Endothelial cell of umbilical vein (primary cell): Measurements from ENCODE around the gene RPS15A. TPM values are rescaled to one million over a fixed set of nuclear protein-coding genes. Genes with fewer than 3 reads are reported as not detected.
"Not testable (repeated sequence)": the region's sequence is repeated elsewhere in the genome, so short reads cannot be mapped to it uniquely, and the experiment has no call there.

Experiments
- BruUV-seq: library from RNA; stranded (reverse); fragments of 400-500 nt; replicated peaks from 2 replicates; lab custom pipeline; 2021; lab: Mats Ljungman, UMichigan
- CTCF ChIA-PET: fragments of 300-600, 350-600 bp; sonication (Branson Sonifier 250); formaldehyde crosslinking; loops from one replicate; lab custom pipeline; 2021; ENCODE audit warnings: antibody characterized with exemption, inconsistent platforms; lab: Charles Lee
- POLR2A ChIA-PET: fragments of 300-600, 350-600 bp; sonication (Branson Sonifier 250); formaldehyde crosslinking; loops from one replicate; lab custom pipeline; 2021; ENCODE audit warnings: antibody characterized with exemption, inconsistent platforms; lab: Charles Lee
- DNase-seq: peaks from one replicate; pipeline ENCODE4 v3.0.0-alpha.2; 2011; ENCODE audit warnings: low read depth, low spot score
- FAIRE-seq: peaks from 2 replicates; lab custom pipeline; 2011; peaks lifted over from hg19 to GRCh38; lab: Jason Lieb, UNC
- H2AFZ ChIP-seq: 2 replicates; pipeline ENCODE4 v1.6.0; 2012; ENCODE audit warnings: low read depth, low read length, control low read depth, inconsistent platforms
- H3K27ac ChIP-seq: 2 replicates; pipeline ENCODE4 v1.5.1; 2011; ENCODE audit warnings: low read depth, mild to moderate bottlenecking, control low read depth, low read length, moderate library complexity; ENCODE audit not compliant: insufficient read depth
- H3K27me3 ChIP-seq, 2 experiments: 2 replicates each; pipeline versions ENCODE4 v1.6.0 to v1.6.1; 2011; ENCODE audit warnings: low read length in 2 of 2, mixed read lengths in 1 of 2; ENCODE audit not compliant: control insufficient read depth in 2 of 2, insufficient read depth in 2 of 2
- H3K36me3 ChIP-seq, 2 experiments: 2 replicates in 1 of 2; 3 replicates in 1 of 2; pipeline ENCODE4 v1.5.1; 2011; ENCODE audit warnings: low read length in 2 of 2, mild to moderate bottlenecking in 1 of 2, moderate library complexity in 1 of 2; ENCODE audit not compliant: control insufficient read depth in 2 of 2, insufficient read depth in 2 of 2; ENCODE audit errors: extremely low read depth in 1 of 2
- H3K4me1 ChIP-seq: 3 replicates; pipeline ENCODE4 v1.5.1; 2011; ENCODE audit warnings: mild to moderate bottlenecking, low read length; ENCODE audit not compliant: control insufficient read depth, insufficient read depth; ENCODE audit errors: extremely low read depth
- H3K4me2 ChIP-seq: 2 replicates; pipeline ENCODE4 v1.6.1; 2011; ENCODE audit warnings: low read length, control low read depth, mixed read lengths; ENCODE audit not compliant: insufficient read depth
- H3K4me3 ChIP-seq, 3 experiments: fragments of 200-600 bp in 1 of 3; sonication (generic), shearing (Covaris generic) in 1 of 3; replicated peaks in 1 of 3; 2 replicates each; pipeline ENCODE4 v1.5.1; 2011 to 2016; ENCODE audit warnings: control low read depth in 3 of 3, low read length in 3 of 3, mild to moderate bottlenecking in 2 of 3, inconsistent platforms in 1 of 3, low read depth in 1 of 3, moderate library complexity in 1 of 3; ENCODE audit not compliant: insufficient read depth in 1 of 3
- H3K79me2 ChIP-seq: 2 replicates; pipeline ENCODE4 v1.6.0; 2012; ENCODE audit warnings: low read length, inconsistent platforms; ENCODE audit not compliant: control insufficient read depth, insufficient read depth
- H3K9ac ChIP-seq: replicated peaks from 2 replicates; pipeline ENCODE3; 2011; ENCODE audit warnings: low read length, control low read depth; ENCODE audit not compliant: insufficient read depth; ENCODE audit errors: extremely low read depth
- H3K9me1 ChIP-seq: replicated peaks from 3 replicates; pipeline ENCODE4 v1.6.0; 2011; ENCODE audit warnings: mild to moderate bottlenecking, low read length; ENCODE audit not compliant: control insufficient read depth, insufficient read depth; ENCODE audit errors: extremely low read depth
- H3K9me3 ChIP-seq: replicated peaks from 2 replicates; pipeline ENCODE4 v1.5.1; 2012; ENCODE audit warnings: low read length, inconsistent platforms; ENCODE audit not compliant: control insufficient read depth, insufficient read depth
- H4K20me1 ChIP-seq: replicated peaks from 2 replicates; pipeline ENCODE3; 2011; ENCODE audit warnings: mild to moderate bottlenecking, low read length; ENCODE audit not compliant: control insufficient read depth, insufficient read depth; ENCODE audit errors: extremely low read depth
- dilution Hi-C: fragments of 300-500 bp; cut with MboI; formaldehyde crosslinking; loops from one replicate; pipeline ENCODE4 v1.15.0; 2019; ENCODE audit warnings: low sequenced_read_pairs; ENCODE audit not compliant: extremely low pct_ligation_motif_present
- intact Hi-C: fragments of 100-400 bp; cut with micrococcal nuclease; formaldehyde crosslinking; loops from one replicate; pipeline ENCODE4 v1.10.0; 2022
- polyA plus RNA-seq, 4 experiments: library from polyadenylated mRNA; depleted of rRNA in 3 of 4; stranded (reverse) in 3 of 4; unstranded in 1 of 4; fragments of >200 nt; gene quantifications; 2 replicates each; pipeline versions ENCODE4 v1.2.1 to v1.2.3, GENCODE V29; 2011 to 2012; ENCODE audit warnings: missing spikeins in 1 of 4
- total RNA-seq: library from RNA; stranded (reverse); gene quantifications from 2 replicates; pipeline ENCODE4 v1.2.3, GENCODE V29; 2021

RPS15A gene
- total and polyA plus RNA-seq, 2 donors (not counting 3 experiments of a cell fraction or from before 2014, with no cell fraction given) = 1,299 to 4,163 TPM

- H3K4me3 ChIP-seq, H3K36me3 ChIP-seq, intact Hi-C loops, H3K9ac ChIP-seq, DNase-seq, H3K27ac ChIP-seq, H3K9me1 ChIP-seq, BruUV-seq, H3K4me2 ChIP-seq, H3K9me3 ChIP-seq, CTCF ChIA-PET, dilution Hi-C loops, H3K79me2 ChIP-seq, FAIRE-seq, H3K27me3 ChIP-seq, H4K20me1 ChIP-seq, H3K4me1 ChIP-seq, POLR2A ChIA-PET, H2AFZ ChIP-seq: not testable (repeated sequence)
These were observed 18.0 kb downstream of the RPS15A start for GRCh38 chr16:18772171-18772570.

DNA sequence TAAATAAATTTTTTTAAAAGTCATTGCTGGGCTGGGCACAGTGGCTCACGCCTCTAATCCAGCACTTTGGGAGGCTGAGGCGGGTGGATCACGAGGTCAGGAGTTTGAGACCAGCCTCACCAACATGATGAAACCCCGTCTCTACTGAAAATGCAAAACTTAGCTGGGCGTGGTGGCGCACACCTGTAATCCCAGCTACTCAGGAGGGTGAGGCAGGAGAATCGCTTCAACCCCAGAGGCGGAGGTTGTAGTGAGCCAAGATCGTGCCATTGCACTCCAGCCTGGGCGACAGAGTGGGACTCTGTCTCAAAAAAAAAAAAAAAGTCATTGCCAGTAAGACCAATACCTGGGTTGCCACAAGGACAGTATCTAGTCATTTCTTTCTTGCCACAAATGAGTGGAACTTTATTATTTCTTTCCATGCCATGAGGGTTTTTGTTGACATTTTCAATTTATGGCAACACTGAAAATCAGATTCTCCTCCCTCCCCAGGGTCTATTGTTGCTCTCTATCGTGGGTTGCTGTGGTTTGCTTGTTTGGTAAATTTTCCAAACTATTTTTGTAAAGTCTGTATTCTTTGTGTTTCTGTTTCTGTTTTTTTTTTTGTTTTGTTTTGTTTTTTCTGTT, 19.7 kb downstream of the RPS15A start:
- dilution Hi-C loops, H3K27me3 ChIP-seq, H3K9me1 ChIP-seq, POLR2A ChIA-PET, H3K9ac ChIP-seq, H4K20me1 ChIP-seq, DNase-seq, H3K4me1 ChIP-seq, H3K4me2 ChIP-seq, BruUV-seq, H3K4me3 ChIP-seq, H3K27ac ChIP-seq, H3K36me3 ChIP-seq, H3K9me3 ChIP-seq, H2AFZ ChIP-seq, FAIRE-seq, H3K79me2 ChIP-seq, intact Hi-C loops: not testable (repeated sequence)
- CTCF ChIA-PET = interaction anchor here (0.7 kb wide), 1 partner anchor 13 kb away, joined by 3 read pairs; no protein-coding TSS in a partner anchor

- H3K4me3 ChIP-seq, H3K36me3 ChIP-seq, H3K79me2 ChIP-seq, H3K27me3 ChIP-seq, POLR2A ChIA-PET, H3K4me1 ChIP-seq, H4K20me1 ChIP-seq, H3K9me3 ChIP-seq, H3K27ac ChIP-seq, H3K9ac ChIP-seq, dilution Hi-C loops, H3K4me2 ChIP-seq, BruUV-seq, H2AFZ ChIP-seq, DNase-seq, intact Hi-C loops, H3K9me1 ChIP-seq, CTCF ChIA-PET: not testable (repeated sequence)
- FAIRE-seq = peak; percentile 68
These were observed 22.9 kb downstream of the RPS15A start for GRCh38 chr16:18767217-18767616.

- H3K36me3 ChIP-seq, POLR2A ChIA-PET, H3K9me1 ChIP-seq, CTCF ChIA-PET, intact Hi-C loops, H3K9me3 ChIP-seq, dilution Hi-C loops, H3K27me3 ChIP-seq, H3K4me1 ChIP-seq, DNase-seq, H3K27ac ChIP-seq, H3K4me3 ChIP-seq, H2AFZ ChIP-seq, H4K20me1 ChIP-seq, H3K79me2 ChIP-seq, H3K9ac ChIP-seq, BruUV-seq, H3K4me2 ChIP-seq: not testable (repeated sequence)
- peak; percentile 54 for FAIRE-seq
These were observed 27.4 kb downstream of the RPS15A start for GRCh38 chr16:18762713-18763112.
